ENCODE results near the gene SERPIND1. TPM values are rescaled to one million over a fixed set of nuclear protein-coding genes. Genes with fewer than 3 reads are reported as not detected.

The SERPIND1 gene
- total RNA-seq, 1 donor from 2014 or later, result 0.18 TPM

DNA sequence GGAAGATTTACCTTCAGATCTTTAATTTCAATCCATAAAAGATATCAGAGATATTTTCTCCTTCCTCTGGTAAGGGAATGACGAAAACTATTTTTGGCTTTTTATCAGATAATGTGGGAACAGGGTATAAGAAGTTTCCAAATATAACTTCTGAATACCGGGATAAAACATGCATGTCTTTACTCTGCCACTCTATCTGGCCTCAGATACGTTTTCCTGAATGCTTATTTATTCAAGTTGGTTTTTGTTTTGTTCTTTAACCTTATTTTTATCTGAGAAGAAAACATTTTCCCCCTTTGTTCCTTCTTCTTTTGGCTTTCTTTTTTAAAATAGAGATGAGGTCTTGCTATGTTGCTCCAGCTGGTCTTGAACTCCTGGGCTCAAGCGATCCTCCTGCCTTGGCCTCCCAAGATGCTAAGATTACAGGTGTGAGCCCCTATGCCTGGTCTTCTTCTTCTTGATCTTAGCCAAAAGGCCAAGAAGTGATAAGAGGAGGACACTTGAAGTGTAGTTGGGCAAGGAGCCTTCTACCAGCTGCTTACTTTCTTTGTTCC, 1.5 kb downstream of the SERPIND1 start:
- Mint-ChIP-seq H3K4me3 (ENCODE audit: unreplicated experiment) (no peak overlapping the region), H3K4me1 (ENCODE audit: unreplicated experiment) (peaks cover 5% of the 10 kb centered on the region), H3K9me3 (ENCODE audit: unreplicated experiment) (no peaks in the 10 kb centered on the region), H3K27ac (ENCODE audit: unreplicated experiment) (no peak overlapping the region), H3K27me3 (ENCODE audit: unreplicated experiment) (no peaks in the 10 kb centered on the region), H3K36me3 (ENCODE audit: low read depth, unreplicated experiment) (peaks cover 9% of the 10 kb centered on the region)
- TF ChIP-seq, protein P1, sequence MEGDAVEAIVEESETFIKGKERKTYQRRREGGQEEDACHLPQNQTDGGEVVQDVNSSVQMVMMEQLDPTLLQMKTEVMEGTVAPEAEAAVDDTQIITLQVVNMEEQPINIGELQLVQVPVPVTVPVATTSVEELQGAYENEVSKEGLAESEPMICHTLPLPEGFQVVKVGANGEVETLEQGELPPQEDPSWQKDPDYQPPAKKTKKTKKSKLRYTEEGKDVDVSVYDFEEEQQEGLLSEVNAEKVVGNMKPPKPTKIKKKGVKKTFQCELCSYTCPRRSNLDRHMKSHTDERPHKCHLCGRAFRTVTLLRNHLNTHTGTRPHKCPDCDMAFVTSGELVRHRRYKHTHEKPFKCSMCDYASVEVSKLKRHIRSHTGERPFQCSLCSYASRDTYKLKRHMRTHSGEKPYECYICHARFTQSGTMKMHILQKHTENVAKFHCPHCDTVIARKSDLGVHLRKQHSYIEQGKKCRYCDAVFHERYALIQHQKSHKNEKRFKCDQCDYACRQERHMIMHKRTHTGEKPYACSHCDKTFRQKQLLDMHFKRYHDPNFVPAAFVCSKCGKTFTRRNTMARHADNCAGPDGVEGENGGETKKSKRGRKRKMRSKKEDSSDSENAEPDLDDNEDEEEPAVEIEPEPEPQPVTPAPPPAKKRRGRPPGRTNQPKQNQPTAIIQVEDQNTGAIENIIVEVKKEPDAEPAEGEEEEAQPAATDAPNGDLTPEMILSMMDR (IDR thresholded peaks at IDR 0.05; ENCODE audit: unreplicated experiment), result no peak
- DNase-seq (ENCODE audit: low spot score), result no peak

DNA sequence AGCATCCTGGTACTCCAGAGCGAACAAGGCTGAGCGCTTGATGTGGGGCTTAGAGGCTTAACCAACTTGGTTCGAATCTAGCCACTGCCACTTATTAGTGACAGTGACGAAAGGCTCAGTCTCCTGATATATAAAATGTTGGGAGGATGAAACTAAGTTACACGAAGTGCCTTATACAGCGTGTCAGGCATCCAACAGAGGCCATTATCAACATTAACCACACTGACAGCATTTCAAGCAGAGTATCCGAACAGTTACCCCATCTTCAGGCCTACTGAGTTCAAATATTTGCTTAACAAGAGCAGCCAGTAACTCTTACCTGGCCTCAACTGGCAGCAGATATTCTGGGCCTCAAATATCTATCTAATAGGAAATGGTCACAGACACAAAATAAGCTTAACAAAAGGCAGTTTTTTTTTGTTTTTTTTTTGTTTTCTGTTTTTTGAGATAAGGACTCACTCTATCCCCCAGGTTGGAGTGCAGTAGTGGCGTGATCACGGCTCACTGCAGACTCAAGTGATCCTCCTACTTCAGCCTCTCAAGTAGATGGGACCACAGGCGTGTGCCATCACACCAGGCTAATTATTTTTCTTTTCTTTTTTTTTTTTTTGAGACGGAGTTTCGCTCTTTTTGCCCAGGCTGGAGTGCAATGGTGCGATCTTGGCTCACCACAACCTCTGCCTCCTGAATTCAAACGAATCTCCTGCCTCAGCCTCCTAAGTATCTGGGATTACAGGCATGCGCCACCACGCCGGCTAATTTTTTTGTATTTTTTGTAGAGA, 2.9 kb downstream of the SERPIND1 start:
- no peak overlapping the region for H3K27ac Mint-ChIP-seq (ENCODE audit: unreplicated experiment)
- no peaks in the 10 kb centered on the region for H3K9me3 Mint-ChIP-seq (ENCODE audit: unreplicated experiment)
- peaks cover 9% of the 10 kb centered on the region for H3K36me3 Mint-ChIP-seq (ENCODE audit: low read depth, unreplicated experiment)
- no peak overlapping the region for H3K4me3 Mint-ChIP-seq (ENCODE audit: unreplicated experiment)
- no peak for DNase-seq (ENCODE audit: low spot score)
- H3K27me3 Mint-ChIP-seq (ENCODE audit: unreplicated experiment), result no peaks in the 10 kb centered on the region
- peaks cover 5% of the 10 kb centered on the region for H3K4me1 Mint-ChIP-seq (ENCODE audit: unreplicated experiment)
- TF ChIP-seq, protein P1 (IDR thresholded peaks at IDR 0.05; ENCODE audit: unreplicated experiment), result no peak

DNA sequence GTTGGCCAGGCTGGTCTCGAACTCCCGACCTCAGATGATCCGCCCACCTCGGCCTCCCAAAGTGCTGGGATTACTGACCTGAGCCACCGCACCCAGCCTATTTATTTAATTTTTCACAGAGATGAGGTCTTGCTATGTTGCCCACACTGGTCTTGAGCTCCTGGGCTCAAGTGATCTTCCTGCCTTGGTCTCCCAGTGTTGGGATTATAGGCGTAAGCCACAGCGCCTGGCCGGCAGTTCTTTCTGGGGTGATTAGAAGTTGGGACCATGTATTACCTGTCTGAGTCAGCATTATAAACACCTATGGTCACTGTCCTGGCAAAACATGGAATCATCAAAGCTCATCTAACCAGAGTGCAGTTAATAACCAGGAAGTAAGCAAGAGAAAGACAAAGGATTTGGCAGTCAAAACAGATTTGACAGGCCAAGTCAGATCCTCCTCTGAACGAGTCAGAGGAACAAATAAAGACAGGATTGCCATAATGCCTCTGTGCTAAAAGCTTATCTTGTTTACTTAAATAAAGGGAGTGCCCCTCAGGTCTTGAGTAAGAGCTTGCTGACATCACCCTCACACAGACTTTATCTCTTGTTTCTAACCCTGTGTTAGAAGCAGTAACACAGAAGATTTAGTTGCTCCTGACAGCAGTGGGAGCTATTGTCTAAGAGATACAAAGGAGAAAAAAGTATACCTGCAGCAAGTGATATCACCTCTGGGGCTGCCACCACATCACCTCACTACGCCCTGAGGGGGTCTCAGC, 3.7 kb downstream of the SERPIND1 start:
- TF ChIP-seq, protein P1 (IDR thresholded peaks at IDR 0.05; ENCODE audit: unreplicated experiment), result no peak
- H3K36me3 Mint-ChIP-seq (ENCODE audit: low read depth, unreplicated experiment), result peaks cover 9% of the 10 kb centered on the region
- no peaks in the 10 kb centered on the region for H3K9me3 Mint-ChIP-seq (ENCODE audit: unreplicated experiment)
- H3K27me3 Mint-ChIP-seq (ENCODE audit: unreplicated experiment), result no peaks in the 10 kb centered on the region
- H3K27ac Mint-ChIP-seq (ENCODE audit: unreplicated experiment), result no peak overlapping the region
- H3K4me3 Mint-ChIP-seq (ENCODE audit: unreplicated experiment), result no peak overlapping the region
- peaks cover 5% of the 10 kb centered on the region for H3K4me1 Mint-ChIP-seq (ENCODE audit: unreplicated experiment)
- no peak for DNase-seq (ENCODE audit: low spot score)

GRCh38 chr22:20779014-20779817, 5.3 kb downstream of the SERPIND1 start:
- no peak overlapping the region for H3K27ac Mint-ChIP-seq (ENCODE audit: unreplicated experiment)
- H3K4me3 Mint-ChIP-seq (ENCODE audit: unreplicated experiment), result no peak overlapping the region
- H3K4me1 Mint-ChIP-seq (ENCODE audit: unreplicated experiment), result peaks cover 5% of the 10 kb centered on the region
- TF ChIP-seq, protein P1 (IDR thresholded peaks at IDR 0.05; ENCODE audit: unreplicated experiment), result no peak
- DNase-seq (ENCODE audit: low spot score), result no peak
- no peaks in the 10 kb centered on the region for H3K9me3 Mint-ChIP-seq (ENCODE audit: unreplicated experiment)
- peaks cover 2% of the 10 kb centered on the region for H3K27me3 Mint-ChIP-seq (ENCODE audit: unreplicated experiment)
- H3K36me3 Mint-ChIP-seq (ENCODE audit: low read depth, unreplicated experiment), result peaks cover 9% of the 10 kb centered on the region
